ENCODE measurements around the gene SLC16A12. TPM values are rescaled to one million over a fixed set of nuclear protein-coding genes. Genes with fewer than 3 reads are reported as not detected.
"Not testable (repeated sequence)": the region's sequence is repeated elsewhere in the genome, so short reads cannot be mapped to it uniquely, and the experiment has no call there.

The SLC16A12 gene
- total and polyA plus RNA-seq, 12 donors: 0.25 to 2.4 (median 0.53) TPM; not detected in 1

GRCh38 chr10:89531359-89531758 lies 4.0 kb downstream of the SLC16A12 start:
- Histone ChIP-seq H3K4me1 (replicated peaks in 1 of 2) (peaks cover 0 to 8% of the 10 kb centered on the region in 2 donors), H3K27me3 (peaks cover 18% of the 10 kb centered on the region), H3K27ac (no peak overlapping the region), H3K9me3 (replicated peaks in 1 of 3) (no peaks in the 10 kb centered on the region), H3K36me3 (replicated peaks in 1 of 2) (no peaks in the 10 kb centered on the region), H3K4me3 (no peak overlapping the region)
- WGBS, 4 donors: 72 to 92% (median 85%) methylated on average over 3 of the region's 3 CpGs
- intact Hi-C loops (cut with DNase I): no loop called here
- TF ChIP-seq CTCF (IDR thresholded peaks at IDR 0.05) (no peak), POLR2A (IDR thresholded peaks at IDR 0.05) (no peak)
- no peak for DNase-seq

GRCh38 chr10:89529711-89530110 lies 5.7 kb downstream of the SLC16A12 start:
- DNase-seq; intact Hi-C loops (cut with DNase I); H3K27ac ChIP-seq; H3K4me3 ChIP-seq; H3K36me3 ChIP-seq (replicated peaks in 1 of 2); H3K4me1 ChIP-seq (replicated peaks in 1 of 2); H3K9me3 ChIP-seq (replicated peaks in 1 of 3); H3K27me3 ChIP-seq: not testable (repeated sequence)
- whole genome bisulfite sequencing, 4 donors: 87 to 94% (median 90%) methylated on average over 6 of the region's 6 CpGs

- Histone ChIP-seq H3K36me3 (replicated peaks in 1 of 2) (no peaks in the 10 kb centered on the region), H3K4me3 (no peak overlapping the region), H3K27me3 (no peaks in the 10 kb centered on the region), H3K27ac (no peak overlapping the region), H3K4me1 (replicated peaks in 1 of 2) (no peaks in the 10 kb centered on the region), H3K9me3 (replicated peaks in 1 of 3) (no peaks in the 10 kb centered on the region)
- TF ChIP-seq CTCF (IDR thresholded peaks at IDR 0.05) (no peak), POLR2A (IDR thresholded peaks at IDR 0.05) (no peak)
- DNase-seq: no peak
- 59 to 73% (median 70%) methylated on average over 4 of the region's 4 CpGs for WGBS, 4 donors
- intact Hi-C loops (cut with DNase I): no loop called here
Observed at GRCh38 chr10:89526358-89526757, 9.0 kb downstream of the SLC16A12 start.

- H3K36me3 ChIP-seq (replicated peaks in 1 of 2): no peaks in the 10 kb centered on the region
- TF ChIP-seq POLR2A (IDR thresholded peaks at IDR 0.05) (no peak), CTCF (IDR thresholded peaks at IDR 0.05) (no peak)
- peaks cover 0 to 5% of the 10 kb centered on the region in 2 donors for H3K4me1 ChIP-seq (replicated peaks in 1 of 2)
- no peaks in the 10 kb centered on the region for H3K9me3 ChIP-seq (replicated peaks in 1 of 3)
- WGBS, 4 donors: 75 to 84% (median 76%) methylated on average over 5 of the region's 5 CpGs
- intact Hi-C loops (cut with DNase I): no loop called here
- H3K27ac ChIP-seq: no peak overlapping the region
- H3K4me3 ChIP-seq: no peak overlapping the region
- no peaks in the 10 kb centered on the region for H3K27me3 ChIP-seq
- no peak for DNase-seq
Observed at GRCh38 chr10:89525556-89525955, 9.8 kb downstream of the SLC16A12 start.

GRCh38 chr10:89524279-89524678 lies 11.1 kb downstream of the SLC16A12 start:
- no peak for TF ChIP-seq CTCF (IDR thresholded peaks at IDR 0.05)
- TF ChIP-seq POLR2A (IDR thresholded peaks at IDR 0.05): no peak
- Histone ChIP-seq H3K36me3 (replicated peaks in 1 of 2) (no peaks in the 10 kb centered on the region), H3K9me3 (replicated peaks in 1 of 3) (no peaks in the 10 kb centered on the region), H3K27me3 (no peaks in the 10 kb centered on the region), H3K4me3 (no peak overlapping the region), H3K27ac (no peak overlapping the region), H3K4me1 (replicated peaks in 1 of 2) (peaks cover 0 to 9% of the 10 kb centered on the region in 2 donors)
- DNase-seq: no peak
- 78 to 86% (median 81%) methylated on average over 7 of the region's 7 CpGs for WGBS, 4 donors
- intact Hi-C loops (cut with DNase I): no loop called here
